K562 (cell line): Measurements from ENCODE around the gene CABP7. TPM values are rescaled to one million over a fixed set of nuclear protein-coding genes. Genes with fewer than 3 reads are reported as not detected.

ENCODE experiments used
- polyA plus RNA-seq, 8 experiments: library from polyadenylated mRNA; depleted of rRNA in 4 of 8; stranded (reverse) in 5 of 8; unstranded in 3 of 8; fragments of >200 nt; fragmentation: Nextera tagmentation in 2 of 8; fragmentation: Illumina TruSeq in 1 of 8; extraction: Ambion mirVana in 2 of 8; extraction: Trizol in 1 of 8; gene quantifications; 2 replicates each; pipeline versions ENCODE4 v1.2.1 to v1.2.3, GENCODE V29; 2011 to 2014; ENCODE audit warnings: inconsistent platforms in 1 of 8, missing spikeins in 1 of 8
- total RNA-seq, 7 experiments: library from RNA; depleted of rRNA in 6 of 7; stranded (reverse); fragments of >200 nt in 6 of 7; fragmentation: Illumina TruSeq in 2 of 7; extraction: Trizol in 2 of 7; gene quantifications; 2 replicates each; pipeline versions ENCODE4 v1.2.1 to v1.2.3, GENCODE V29; 2011 to 2021; ENCODE audit warnings: low replicate concordance in 1 of 7
- TF ChIP-seq, protein P1 (sequence below): fragments of 450-650 bp; IDR thresholded peaks from 2 replicates; pipeline ENCODE4 v1.6.1; 2016; ENCODE audit warnings: mild to moderate bottlenecking, moderate library complexity
- TF ChIP-seq, protein P2 (sequence below): fragments of 250-450 bp; sonication (Bioruptor Pico); IDR thresholded peaks from 2 replicates; pipeline ENCODE4 v1.8.0; 2022; ENCODE audit warnings: inconsistent platforms

The CABP7 gene
- total and polyA plus RNA-seq, 9 of the 15 experiments (the other 6 are each of a cell fraction or from before 2014, with no cell fraction given) = not detected

DNA sequence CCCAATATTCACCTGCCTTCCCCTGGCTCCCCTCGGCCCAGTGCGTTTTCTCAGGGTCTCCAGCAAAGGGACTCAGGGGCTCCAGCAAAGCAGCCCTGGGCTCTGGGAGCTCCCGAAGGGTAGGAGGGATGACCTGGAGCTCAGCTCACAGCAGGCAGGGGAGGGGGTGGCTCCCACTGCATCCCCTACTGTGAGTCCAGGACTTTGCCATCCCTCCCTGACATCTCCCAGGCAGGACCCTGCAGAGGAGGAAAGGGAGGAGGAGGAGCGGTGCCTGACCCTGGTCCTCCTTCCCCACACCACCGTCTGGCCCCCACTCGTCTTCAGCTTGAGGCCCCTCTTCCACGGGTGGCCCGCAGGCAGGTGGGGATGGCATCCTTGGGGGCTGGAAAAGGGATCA is 5.0 kb downstream of the CABP7 start (continued):
- TF ChIP-seq, protein P1, sequence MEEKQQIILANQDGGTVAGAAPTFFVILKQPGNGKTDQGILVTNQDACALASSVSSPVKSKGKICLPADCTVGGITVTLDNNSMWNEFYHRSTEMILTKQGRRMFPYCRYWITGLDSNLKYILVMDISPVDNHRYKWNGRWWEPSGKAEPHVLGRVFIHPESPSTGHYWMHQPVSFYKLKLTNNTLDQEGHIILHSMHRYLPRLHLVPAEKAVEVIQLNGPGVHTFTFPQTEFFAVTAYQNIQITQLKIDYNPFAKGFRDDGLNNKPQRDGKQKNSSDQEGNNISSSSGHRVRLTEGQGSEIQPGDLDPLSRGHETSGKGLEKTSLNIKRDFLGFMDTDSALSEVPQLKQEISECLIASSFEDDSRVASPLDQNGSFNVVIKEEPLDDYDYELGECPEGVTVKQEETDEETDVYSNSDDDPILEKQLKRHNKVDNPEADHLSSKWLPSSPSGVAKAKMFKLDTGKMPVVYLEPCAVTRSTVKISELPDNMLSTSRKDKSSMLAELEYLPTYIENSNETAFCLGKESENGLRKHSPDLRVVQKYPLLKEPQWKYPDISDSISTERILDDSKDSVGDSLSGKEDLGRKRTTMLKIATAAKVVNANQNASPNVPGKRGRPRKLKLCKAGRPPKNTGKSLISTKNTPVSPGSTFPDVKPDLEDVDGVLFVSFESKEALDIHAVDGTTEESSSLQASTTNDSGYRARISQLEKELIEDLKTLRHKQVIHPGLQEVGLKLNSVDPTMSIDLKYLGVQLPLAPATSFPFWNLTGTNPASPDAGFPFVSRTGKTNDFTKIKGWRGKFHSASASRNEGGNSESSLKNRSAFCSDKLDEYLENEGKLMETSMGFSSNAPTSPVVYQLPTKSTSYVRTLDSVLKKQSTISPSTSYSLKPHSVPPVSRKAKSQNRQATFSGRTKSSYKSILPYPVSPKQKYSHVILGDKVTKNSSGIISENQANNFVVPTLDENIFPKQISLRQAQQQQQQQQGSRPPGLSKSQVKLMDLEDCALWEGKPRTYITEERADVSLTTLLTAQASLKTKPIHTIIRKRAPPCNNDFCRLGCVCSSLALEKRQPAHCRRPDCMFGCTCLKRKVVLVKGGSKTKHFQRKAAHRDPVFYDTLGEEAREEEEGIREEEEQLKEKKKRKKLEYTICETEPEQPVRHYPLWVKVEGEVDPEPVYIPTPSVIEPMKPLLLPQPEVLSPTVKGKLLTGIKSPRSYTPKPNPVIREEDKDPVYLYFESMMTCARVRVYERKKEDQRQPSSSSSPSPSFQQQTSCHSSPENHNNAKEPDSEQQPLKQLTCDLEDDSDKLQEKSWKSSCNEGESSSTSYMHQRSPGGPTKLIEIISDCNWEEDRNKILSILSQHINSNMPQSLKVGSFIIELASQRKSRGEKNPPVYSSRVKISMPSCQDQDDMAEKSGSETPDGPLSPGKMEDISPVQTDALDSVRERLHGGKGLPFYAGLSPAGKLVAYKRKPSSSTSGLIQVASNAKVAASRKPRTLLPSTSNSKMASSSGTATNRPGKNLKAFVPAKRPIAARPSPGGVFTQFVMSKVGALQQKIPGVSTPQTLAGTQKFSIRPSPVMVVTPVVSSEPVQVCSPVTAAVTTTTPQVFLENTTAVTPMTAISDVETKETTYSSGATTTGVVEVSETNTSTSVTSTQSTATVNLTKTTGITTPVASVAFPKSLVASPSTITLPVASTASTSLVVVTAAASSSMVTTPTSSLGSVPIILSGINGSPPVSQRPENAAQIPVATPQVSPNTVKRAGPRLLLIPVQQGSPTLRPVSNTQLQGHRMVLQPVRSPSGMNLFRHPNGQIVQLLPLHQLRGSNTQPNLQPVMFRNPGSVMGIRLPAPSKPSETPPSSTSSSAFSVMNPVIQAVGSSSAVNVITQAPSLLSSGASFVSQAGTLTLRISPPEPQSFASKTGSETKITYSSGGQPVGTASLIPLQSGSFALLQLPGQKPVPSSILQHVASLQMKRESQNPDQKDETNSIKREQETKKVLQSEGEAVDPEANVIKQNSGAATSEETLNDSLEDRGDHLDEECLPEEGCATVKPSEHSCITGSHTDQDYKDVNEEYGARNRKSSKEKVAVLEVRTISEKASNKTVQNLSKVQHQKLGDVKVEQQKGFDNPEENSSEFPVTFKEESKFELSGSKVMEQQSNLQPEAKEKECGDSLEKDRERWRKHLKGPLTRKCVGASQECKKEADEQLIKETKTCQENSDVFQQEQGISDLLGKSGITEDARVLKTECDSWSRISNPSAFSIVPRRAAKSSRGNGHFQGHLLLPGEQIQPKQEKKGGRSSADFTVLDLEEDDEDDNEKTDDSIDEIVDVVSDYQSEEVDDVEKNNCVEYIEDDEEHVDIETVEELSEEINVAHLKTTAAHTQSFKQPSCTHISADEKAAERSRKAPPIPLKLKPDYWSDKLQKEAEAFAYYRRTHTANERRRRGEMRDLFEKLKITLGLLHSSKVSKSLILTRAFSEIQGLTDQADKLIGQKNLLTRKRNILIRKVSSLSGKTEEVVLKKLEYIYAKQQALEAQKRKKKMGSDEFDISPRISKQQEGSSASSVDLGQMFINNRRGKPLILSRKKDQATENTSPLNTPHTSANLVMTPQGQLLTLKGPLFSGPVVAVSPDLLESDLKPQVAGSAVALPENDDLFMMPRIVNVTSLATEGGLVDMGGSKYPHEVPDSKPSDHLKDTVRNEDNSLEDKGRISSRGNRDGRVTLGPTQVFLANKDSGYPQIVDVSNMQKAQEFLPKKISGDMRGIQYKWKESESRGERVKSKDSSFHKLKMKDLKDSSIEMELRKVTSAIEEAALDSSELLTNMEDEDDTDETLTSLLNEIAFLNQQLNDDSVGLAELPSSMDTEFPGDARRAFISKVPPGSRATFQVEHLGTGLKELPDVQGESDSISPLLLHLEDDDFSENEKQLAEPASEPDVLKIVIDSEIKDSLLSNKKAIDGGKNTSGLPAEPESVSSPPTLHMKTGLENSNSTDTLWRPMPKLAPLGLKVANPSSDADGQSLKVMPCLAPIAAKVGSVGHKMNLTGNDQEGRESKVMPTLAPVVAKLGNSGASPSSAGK = no peak
- TF ChIP-seq, protein P2, sequence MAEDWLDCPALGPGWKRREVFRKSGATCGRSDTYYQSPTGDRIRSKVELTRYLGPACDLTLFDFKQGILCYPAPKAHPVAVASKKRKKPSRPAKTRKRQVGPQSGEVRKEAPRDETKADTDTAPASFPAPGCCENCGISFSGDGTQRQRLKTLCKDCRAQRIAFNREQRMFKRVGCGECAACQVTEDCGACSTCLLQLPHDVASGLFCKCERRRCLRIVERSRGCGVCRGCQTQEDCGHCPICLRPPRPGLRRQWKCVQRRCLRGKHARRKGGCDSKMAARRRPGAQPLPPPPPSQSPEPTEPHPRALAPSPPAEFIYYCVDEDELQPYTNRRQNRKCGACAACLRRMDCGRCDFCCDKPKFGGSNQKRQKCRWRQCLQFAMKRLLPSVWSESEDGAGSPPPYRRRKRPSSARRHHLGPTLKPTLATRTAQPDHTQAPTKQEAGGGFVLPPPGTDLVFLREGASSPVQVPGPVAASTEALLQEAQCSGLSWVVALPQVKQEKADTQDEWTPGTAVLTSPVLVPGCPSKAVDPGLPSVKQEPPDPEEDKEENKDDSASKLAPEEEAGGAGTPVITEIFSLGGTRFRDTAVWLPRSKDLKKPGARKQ (CRISPR knock-in tag) = no peak
- TF ChIP-seq, all 486 proteins: peak for 0
